Osteocyte (in vitro differentiated cells): Measurements from ENCODE around the gene TRMT61A. TPM values are rescaled to one million over a fixed set of nuclear protein-coding genes. Genes with fewer than 3 reads are reported as not detected.
"Not testable (repeated sequence)": the region's sequence is repeated elsewhere in the genome, so short reads cannot be mapped to it uniquely, and the experiment has no call there.

Experiments used
- DNase-seq: peaks from one replicate; pipeline ENCODE4 v3.0.0; 2021; ENCODE audit warnings: mixed read lengths; ENCODE audit not compliant: unreplicated experiment; ENCODE audit errors: extremely low spot score
- H3K27ac Mint-ChIP-seq: one replicate; pipeline ENCODE4 v1.8.0; 2021; ENCODE audit warnings: mild to moderate bottlenecking, mixed read lengths; ENCODE audit not compliant: unreplicated experiment
- H3K27me3 Mint-ChIP-seq: one replicate; pipeline ENCODE4 v1.8.0; 2021; ENCODE audit warnings: mixed read lengths; ENCODE audit not compliant: unreplicated experiment
- H3K36me3 Mint-ChIP-seq: one replicate; pipeline ENCODE4 v1.8.0; 2021; ENCODE audit warnings: mixed read lengths; ENCODE audit not compliant: unreplicated experiment
- H3K4me1 Mint-ChIP-seq: one replicate; pipeline ENCODE4 v1.8.0; 2021; ENCODE audit warnings: mixed read lengths; ENCODE audit not compliant: unreplicated experiment
- H3K4me3 Mint-ChIP-seq: one replicate; pipeline ENCODE4 v1.8.0; 2021; ENCODE audit warnings: mild to moderate bottlenecking, moderate library complexity, mixed read lengths; ENCODE audit not compliant: unreplicated experiment
- H3K9me3 Mint-ChIP-seq: one replicate; pipeline ENCODE4 v1.8.0; 2021; ENCODE audit warnings: mixed read lengths; ENCODE audit not compliant: unreplicated experiment
- total RNA-seq: library from RNA; stranded (reverse); gene quantifications from 2 replicates; pipeline ENCODE4 v1.2.1, GENCODE V29; 2021
- TF ChIP-seq, protein P1 (sequence below): fragments of 200-600 bp; sonication (generic); IDR thresholded peaks from 2 replicates; pipeline ENCODE4 v1.5.0; 2021; ENCODE audit warnings: antibody characterized with exemption, mild to moderate bottlenecking, moderate library complexity

The TRMT61A gene
- total RNA-seq, 1 donor from 2014 or later = 11.5 TPM

DNA sequence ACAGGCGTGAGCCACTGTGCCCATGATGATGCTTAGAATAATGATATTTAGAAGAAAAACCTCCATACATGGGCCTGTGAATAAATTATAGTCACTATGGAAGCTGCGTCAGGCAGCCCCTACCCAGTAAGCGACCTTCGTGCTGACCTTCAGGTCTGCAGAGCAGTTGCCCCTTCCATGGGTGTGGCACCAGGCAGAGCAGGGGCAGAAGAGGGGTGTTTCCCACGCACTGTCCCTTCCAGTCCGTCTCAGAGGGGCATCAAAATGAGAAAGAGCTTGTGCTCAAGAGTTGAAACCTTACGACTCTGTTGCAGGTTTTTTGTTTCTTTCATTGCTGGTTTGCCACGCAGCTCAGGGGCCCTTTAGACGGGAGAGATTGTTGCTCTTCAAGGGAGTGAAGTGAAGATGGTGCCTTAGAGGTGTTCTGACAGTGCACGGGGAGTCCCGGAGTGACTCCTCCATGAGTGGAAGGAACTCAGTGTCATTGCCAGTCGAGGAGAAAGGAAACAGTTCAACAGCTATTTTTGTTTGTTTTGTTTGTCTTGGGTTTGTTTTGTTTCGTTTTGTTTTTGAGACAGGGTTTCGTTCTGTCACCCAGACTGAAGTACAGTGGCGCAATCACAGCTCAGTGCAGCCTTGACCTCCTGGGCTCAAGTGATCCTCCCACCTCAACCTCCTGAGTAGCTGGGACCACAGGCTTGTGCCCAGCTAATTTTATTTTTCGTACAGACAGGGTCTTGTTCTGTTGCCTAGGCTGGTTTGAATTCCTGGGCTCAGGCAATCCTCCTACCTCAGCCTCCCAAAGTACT is 20.3 kb upstream of the TRMT61A start:
- H3K9me3 Mint-ChIP-seq = no peaks in the 10 kb centered on the region
- H3K4me1 Mint-ChIP-seq = peaks cover 2% of the 10 kb centered on the region
- H3K27me3 Mint-ChIP-seq = no peaks in the 10 kb centered on the region
- TF ChIP-seq, protein P1, sequence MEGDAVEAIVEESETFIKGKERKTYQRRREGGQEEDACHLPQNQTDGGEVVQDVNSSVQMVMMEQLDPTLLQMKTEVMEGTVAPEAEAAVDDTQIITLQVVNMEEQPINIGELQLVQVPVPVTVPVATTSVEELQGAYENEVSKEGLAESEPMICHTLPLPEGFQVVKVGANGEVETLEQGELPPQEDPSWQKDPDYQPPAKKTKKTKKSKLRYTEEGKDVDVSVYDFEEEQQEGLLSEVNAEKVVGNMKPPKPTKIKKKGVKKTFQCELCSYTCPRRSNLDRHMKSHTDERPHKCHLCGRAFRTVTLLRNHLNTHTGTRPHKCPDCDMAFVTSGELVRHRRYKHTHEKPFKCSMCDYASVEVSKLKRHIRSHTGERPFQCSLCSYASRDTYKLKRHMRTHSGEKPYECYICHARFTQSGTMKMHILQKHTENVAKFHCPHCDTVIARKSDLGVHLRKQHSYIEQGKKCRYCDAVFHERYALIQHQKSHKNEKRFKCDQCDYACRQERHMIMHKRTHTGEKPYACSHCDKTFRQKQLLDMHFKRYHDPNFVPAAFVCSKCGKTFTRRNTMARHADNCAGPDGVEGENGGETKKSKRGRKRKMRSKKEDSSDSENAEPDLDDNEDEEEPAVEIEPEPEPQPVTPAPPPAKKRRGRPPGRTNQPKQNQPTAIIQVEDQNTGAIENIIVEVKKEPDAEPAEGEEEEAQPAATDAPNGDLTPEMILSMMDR = no peak
- H3K27ac Mint-ChIP-seq = no peak overlapping the region
- H3K4me3 Mint-ChIP-seq = no peak overlapping the region
- DNase-seq = no peak
- H3K36me3 Mint-ChIP-seq = peaks cover 27% of the 10 kb centered on the region

DNA sequence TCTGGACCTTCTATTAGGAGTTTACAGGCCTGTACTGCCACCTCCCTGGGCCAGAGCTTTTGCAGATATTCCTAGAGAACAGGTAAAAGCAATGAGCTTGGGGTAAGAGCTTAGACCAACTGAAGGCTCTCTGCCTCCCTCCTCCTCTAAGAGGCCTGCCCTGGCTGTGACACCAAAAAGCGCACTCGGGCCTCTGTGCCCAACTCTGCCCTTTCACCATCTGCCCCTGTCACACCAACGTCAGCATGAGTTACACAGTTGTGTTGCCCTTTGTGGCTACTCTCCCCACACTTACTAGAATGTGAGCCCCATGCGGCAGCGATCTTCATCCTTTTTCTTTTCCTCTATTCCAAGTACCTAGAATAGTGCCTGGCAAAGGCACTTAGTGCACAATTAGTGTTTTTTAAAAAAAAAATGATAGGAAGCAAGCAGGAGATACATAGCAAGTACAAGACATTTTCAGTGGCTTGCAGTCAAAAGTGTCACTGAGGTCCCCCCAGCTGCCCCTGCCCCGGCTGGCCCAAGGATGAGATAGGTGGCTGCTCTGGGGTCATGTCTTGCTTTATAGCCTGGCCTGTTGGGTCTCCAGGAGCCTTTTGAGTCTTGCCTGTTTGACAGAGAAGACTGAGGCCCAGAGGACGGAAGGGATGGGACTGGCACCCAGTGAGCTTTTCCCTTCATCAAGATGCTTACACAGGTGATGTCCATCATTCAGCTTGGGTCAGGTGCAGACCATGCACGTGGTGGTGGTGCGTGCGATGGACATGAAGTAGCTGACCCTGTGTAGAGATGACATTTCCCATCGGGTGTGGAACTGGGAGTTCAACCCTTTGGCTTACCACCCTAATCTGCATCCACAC is 18.9 kb upstream of the TRMT61A start:
- Mint-ChIP-seq H3K36me3 (peaks cover 20% of the 10 kb centered on the region), H3K27ac (no peak overlapping the region), H3K27me3 (no peaks in the 10 kb centered on the region), H3K9me3 (no peaks in the 10 kb centered on the region), H3K4me3 (no peak overlapping the region), H3K4me1 (peaks cover 2% of the 10 kb centered on the region)
- TF ChIP-seq, protein P1 = no peak
- no peak for DNase-seq

GRCh38 chr14:103510724-103511693 is 18.0 kb upstream of the TRMT61A start:
- Mint-ChIP-seq H3K4me1 (peaks cover 2% of the 10 kb centered on the region), H3K36me3 (peaks cover 15% of the 10 kb centered on the region), H3K9me3 (no peaks in the 10 kb centered on the region), H3K27ac (no peak overlapping the region), H3K4me3 (no peak overlapping the region), H3K27me3 (no peaks in the 10 kb centered on the region)
- no peak for DNase-seq
- TF ChIP-seq, protein P1 = no peak

DNA sequence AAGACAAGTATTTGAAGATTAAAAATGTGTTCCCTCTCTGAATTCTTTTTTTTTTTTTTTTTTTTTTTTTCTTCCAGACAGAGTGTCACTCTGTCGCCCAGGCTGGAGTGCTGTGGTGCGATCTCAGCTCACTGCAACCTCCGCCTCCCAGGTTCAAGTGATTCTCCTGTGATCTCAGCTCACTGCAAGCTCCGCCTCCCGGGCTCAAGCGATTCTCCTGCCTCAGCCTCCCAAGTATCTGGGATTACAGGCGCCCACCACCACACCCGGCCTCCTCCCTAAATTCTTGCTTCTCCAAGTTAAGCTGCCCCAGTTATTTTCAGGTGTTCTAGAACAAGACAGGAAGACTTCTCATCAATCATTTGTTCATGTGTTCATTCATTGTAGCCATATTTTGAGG is 16.8 kb upstream of the TRMT61A start:
- not testable (repeated sequence) for H3K4me1 Mint-ChIP-seq, H3K4me3 Mint-ChIP-seq, H3K27ac Mint-ChIP-seq, H3K9me3 Mint-ChIP-seq, DNase-seq, H3K27me3 Mint-ChIP-seq
- H3K36me3 Mint-ChIP-seq = peaks cover 15% of the 10 kb centered on the region
